Right lung (tissue), 5 donors: ENCODE data around the gene MAP1LC3A. TPM values are rescaled to one million over a fixed set of nuclear protein-coding genes. Genes with fewer than 3 reads are reported as not detected.
A peak's percentile ranks its signal among the peaks of the same experiment; 100 is the strongest.

Experiments used
- DNase-seq, 2 donors: peaks; one replicate each; pipeline ENCODE4 v3.0.0-alpha.2; 2013
- polyA plus RNA-seq, 5 donors: library from polyadenylated mRNA; unstranded; fragments of 120-200 nt; gene quantifications; one replicate each; pipeline versions ENCODE4 v1.2.1 to v1.2.3, GENCODE V29; 2013; ENCODE audit warnings: inconsistent platforms in 1 of 5, low replicate concordance in 1 of 5; ENCODE audit not compliant: insufficient read length in 5 of 5, insufficient read depth in 1 of 5

MAP1LC3A gene
- polyA plus RNA-seq, 5 donors, result 24.2 to 56.0 (median 32.9) TPM

DNA sequence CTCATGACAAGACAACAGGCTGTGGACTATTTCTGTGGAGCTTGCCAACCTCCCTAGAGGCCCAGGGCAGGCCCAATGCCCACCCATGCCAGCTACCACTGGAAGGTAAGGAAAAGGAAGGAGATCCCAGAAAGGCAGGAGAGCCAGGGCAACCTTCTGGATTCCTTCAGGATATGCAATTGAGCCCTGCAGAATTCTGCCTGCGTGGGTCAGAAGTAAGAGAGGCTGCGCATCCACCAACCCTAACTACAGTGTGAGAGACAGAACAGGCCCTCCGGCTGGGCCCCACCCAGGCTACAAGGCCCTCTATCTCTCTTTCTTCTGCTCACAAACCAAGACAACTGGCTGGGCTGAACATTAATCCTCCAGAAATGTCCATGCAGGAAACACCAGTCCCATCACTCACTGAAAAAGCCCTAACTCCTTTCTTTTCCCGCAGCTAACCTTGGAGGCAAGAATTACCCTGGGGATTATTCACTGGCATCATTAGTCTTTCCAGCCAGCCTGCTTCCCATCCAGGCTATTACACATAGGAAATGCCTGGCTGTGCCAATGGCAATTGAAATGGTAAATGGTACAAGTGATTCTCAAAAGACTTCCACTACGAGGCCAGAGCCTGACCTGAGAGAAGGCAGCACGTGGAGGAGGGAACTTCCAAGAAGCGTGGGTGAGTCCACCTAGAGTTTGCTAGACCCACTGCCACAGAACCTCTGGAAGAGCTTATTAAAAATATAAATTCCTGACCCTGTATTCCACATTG is 15.2 kb downstream of the MAP1LC3A start:
- no peak for DNase-seq

DNA sequence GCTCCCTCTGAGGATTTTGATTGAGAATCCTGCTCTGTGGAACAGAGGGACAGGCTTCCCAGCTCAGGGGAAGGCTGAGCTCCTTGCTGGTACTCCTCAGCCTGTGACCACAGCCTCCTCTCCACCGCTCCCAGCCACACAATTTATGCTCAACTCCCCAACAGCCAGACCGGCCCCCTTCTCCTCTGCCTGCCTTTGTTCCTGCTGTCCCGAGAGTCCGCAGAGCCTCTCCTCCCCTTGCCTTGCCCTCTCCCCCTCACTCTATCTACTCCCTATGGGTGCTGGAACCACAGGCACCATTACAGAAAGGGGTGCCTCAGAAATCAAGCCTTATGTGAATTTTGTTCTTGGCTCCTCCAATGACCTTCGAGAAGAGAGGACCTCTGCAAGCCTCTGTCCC is 15.9 kb downstream of the MAP1LC3A start:
- DNase-seq, result no peak

GRCh38 chr20:34574861-34575260 is 16.3 kb downstream of the MAP1LC3A start:
- no peak for DNase-seq

- DNase-seq, result no peak
Observed at GRCh38 chr20:34575271-34575670, 16.8 kb downstream of the MAP1LC3A start.

- DNase-seq, result no peak
Observed at GRCh38 chr20:34575756-34576155, 17.2 kb downstream of the MAP1LC3A start.

GRCh38 chr20:34577061-34577460 is 18.5 kb downstream of the MAP1LC3A start:
- DNase-seq, result no peak

DNA sequence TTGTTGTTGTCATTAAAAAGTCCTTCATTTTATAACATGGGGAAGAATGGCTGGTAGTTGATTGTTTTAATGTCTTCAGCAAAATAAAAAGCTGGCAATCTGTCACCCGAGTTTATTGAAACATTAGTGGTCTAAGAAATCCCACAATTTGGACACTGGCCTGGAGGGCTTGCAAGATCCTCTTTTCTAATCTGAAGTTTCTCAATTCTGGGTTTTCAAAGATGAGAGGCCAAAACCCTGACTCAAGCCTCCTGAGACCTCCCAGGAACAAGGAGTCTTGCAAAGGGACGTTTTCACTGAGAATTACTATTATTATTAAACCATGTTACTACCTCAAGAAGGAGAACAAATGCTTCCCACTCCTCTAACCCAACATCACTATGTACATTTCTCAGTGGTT is 19.5 kb downstream of the MAP1LC3A start:
- DNase-seq, result peak; percentile 28 to 41

DNA sequence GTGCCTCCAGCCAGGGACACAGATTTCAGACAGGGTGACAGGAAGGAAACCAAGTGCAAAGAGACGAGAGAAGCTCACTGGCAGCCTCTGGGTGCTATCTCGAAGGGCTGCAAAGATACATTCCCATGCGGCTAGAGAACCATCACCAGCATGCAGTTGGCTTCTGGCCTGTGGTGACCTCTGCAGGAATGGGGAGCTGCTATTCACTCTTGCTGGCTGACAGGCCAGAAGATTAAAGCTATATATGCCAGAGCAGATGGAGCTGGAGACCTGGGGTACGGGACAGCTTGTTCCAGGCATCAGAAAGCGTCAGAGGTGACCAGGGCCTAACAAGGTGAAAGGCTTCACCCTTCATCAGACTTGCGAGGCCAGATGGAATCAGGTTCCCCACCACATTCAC is 20.0 kb downstream of the MAP1LC3A start:
- no peak for DNase-seq

- DNase-seq, result no peak
Observed at GRCh38 chr20:34579191-34579978, 20.9 kb downstream of the MAP1LC3A start.

GRCh38 chr20:34579979-34580940 is 21.7 kb downstream of the MAP1LC3A start:
- no peak for DNase-seq

- peak; percentile 31 to 55 for DNase-seq
Observed at GRCh38 chr20:34581341-34582184, 23.0 kb downstream of the MAP1LC3A start.

DNA sequence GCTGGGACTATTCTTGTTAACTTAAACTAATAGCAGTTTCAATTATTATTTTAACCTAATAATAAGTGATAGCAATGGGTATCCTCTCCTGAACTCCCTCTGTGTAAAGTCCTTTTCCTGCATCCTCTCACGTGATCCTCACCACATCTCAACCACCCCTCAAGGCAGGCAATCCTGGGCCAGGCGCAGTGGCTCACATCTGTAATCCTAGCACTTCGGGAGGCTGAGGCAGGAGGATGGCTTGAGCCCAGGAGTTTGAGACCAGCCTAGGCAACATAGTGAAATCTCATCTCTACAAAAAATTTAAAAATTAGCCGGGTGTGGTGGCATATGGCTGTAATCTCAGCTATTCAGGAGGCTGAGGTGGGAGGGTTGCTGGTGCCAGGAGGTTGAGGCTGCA is 23.7 kb downstream of the MAP1LC3A start:
- no peak for DNase-seq

DNA sequence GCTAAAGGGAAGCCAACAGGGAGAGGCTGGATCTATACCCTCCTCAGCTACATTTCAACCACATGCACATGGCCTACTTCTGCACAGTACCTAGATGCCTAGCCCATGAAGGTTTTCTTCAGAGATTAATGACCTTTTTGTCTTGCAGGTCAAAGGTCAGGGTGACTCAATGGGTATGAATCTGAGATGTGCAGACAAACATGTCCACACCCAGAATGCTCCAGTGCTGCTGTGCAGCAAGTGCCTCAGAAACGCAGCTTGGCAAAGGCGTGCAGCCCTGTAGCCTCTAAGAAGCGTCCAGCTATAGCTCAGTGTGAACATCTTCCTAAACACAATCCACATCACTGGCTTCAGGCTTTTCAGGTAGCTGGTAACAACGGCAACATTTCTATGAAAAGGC is 24.4 kb downstream of the MAP1LC3A start:
- DNase-seq, result no peak

DNA sequence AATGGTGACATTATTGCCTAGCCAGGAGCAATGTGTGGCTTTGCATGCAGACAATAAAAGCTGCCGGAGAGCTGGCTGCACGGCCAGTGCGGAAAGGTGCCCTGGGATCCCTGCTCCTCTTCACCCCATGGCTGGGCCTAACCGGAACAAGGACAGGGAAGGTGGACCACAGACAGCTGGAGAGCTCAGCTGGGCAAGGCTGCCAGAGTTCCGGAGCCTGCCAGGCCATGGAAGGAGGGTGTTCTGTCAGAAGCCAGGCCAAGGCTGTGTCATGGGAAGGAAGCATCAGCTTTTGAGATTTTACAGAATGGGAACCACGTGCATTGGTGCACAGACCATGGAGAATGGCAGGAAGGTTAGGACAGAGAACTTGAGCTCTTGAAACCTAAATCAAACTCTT is 25.0 kb downstream of the MAP1LC3A start:
- DNase-seq, result no peak

- no peak for DNase-seq
Observed at GRCh38 chr20:34585019-34585418, 26.5 kb downstream of the MAP1LC3A start.

DNA sequence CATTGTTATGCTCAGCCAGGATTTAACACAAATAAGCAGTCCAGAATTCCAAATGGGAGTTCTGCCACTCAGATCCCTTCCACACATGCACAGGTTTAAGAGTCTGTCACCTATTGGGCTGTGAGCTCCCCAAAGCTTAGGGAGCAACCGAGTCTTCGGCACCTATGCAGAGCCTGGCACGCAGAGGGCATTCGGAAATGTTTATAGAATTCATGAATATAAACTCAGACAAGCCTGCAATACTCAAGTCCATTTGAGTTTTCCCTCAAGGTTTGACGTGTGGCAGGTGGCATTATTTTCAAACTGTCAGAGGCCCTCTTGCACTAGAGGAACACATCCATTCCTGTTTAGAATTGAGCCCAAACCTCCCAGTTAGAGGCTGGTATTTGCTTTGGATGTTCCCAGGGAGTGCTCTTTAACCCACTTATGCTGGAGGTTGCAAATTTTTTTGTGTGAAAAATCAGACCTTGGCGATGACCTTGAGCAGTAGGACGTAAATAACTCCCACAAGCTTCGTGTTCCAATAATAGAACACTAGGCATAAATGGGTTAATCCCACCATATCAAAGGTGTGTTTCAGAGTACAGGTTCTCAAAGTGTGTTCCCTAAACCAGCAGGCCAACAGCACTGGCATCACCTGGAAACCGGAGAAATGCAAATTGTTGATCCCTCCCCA is 28.1 kb downstream of the MAP1LC3A start:
- DNase-seq, result no peak

DNA sequence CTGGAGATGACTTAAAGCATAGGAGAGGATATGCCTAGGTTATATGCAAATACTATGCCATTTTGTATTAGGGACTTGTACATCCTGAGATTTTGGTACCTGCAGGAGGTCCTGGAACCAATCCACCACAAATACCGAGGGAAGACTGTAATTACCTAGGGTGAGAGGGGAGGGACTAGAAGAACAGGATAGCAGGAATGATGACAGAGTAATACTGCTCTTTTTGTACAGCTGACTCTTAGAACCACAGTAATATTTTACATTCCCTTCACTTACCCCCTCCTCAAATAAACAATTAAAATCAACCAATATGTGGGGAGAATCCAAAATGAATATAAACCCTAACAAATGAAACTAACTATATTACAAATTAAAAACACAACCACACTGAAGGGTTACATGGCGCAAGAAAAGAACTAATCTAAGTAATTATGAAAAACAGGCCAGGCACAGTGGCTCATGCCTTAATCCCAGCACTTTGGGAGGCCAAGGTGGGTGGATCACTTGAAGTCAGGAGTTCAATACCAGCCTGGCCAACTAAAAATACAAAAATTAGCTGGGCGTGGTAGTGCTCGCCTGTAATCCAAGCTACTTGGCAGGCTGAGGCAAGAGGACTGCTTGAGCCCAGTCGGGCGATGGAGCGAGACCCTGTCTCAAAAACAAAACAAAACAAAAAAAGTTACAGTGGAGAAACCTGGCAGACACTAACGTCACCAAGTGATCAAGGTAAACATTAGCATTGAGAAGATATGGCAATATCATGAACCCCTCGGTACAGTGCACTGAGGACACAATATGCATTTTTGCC is 37.1 kb downstream of the MAP1LC3A start:
- no peak for DNase-seq

DNA sequence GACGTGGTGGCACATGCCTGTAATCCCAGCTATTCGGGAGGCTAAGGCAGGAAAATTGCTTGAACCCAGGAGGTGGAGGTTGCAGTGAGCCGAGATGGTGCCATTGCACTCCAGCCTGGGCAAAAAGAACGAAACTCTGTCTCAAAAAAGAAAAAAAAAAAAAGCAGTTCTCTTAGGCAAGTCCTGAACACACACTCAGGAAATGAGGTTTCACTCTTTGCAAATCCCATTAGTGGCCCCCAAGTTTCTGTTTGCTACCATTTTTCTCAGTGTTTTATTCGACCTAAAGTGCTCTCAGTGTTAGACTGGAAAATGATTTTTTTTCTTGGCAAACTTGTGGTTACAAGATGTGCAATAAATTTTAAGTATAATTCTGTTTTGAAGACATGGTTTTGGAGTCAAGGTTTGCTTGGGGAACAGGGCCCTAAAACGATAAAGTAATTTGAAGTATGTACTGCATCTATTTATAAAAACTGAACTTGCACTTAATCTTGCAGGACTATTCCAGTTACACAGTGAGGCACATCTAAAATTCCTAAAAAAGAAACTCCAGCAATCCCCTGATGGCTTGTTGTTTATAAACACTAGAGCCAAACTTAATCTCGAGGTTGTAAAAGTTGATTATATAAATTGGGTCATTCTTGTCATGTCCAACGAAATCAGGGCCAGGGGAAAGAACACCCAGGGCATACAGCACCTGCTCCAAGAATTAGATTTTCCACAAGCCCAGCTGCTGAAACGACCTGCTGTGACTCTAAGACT is 42.6 kb downstream of the MAP1LC3A start:
- DNase-seq, result no peak
